Stimulated activated CD8-positive, alpha-beta memory T cell treated with anti-CD3 and anti-CD28 coated beads, Interleukin-12 subunit alpha, Interleukin-12 subunit beta, amount 100 ng/mL, for 24 hours (primary cell): ENCODE measurements around the gene RBM38.
A peak's percentile ranks its signal among the peaks of the same experiment; 100 is the strongest.
"Not testable (repeated sequence)": the region's sequence is repeated elsewhere in the genome, so short reads cannot be mapped to it uniquely, and the experiment has no call there.

ENCODE experiments used
- DNase-seq: peaks from one replicate; pipeline ENCODE4 v3.0.0-alpha.2; 2020; ENCODE audit errors: extremely low read depth

RBM38 gene

DNA sequence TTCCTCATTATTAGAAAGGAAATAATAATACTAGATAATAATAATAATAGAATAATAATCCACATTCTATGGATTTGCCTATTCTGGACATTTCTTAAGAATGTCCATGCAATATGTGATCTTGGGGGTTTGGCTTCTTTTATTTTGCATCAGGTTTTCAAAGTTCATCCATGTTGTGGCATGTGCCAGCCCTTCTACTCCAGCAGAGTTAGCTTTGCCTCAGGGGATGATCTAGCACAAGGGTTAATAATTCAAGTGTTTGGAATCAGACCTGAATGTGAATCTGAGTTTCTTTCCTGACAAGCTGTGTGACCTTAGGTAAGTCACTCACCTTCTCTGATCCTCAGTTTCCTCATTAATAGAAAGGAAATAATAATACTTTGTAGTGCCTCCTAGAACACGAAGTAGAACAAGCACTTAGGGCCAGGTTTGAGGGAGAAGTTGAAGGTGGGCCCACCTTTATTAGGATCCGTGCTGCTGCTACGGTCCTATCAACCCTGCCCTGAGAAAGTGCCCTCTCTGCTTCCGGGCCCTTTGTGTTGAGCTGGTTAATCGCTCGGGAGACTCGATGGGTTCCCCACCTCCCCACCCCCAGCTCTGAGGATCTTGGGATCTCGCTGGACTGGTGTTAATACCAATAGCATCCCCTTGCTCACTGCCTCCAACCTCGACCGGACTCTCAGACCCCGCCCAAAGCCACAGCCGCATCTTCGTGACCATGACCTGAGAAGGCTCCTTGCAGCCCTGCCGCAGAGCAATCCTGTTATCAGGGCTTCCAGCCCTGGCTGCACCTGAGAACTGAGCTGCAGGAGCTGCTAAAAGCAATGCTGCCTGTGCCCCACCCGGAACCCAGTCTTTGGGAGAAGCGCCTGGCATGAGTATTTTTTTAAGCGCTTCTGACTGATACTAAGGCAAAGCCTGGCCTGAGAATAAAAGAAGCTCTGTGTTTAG lies 26.9 kb downstream of the RBM38 start:
- no peak for DNase-seq

DNA sequence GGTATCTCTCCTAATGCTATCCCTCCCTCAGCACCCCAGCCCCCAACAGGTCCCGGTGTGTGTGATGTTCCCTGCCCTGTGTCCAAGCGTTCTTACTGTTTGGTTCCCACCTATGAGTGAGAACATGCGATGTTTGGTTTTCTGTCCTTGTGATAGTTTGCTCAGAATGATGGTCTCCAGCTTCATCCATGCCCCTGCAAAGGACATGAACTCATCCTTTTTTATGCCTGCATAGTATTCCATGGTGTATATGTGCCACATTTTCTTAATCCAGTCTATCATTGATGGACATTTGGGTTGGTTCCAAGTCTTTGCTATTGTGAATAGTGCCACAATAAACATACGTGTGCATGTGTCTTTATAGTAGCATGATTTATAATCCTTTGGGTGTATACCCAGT lies 28.3 kb downstream of the RBM38 start:
- DNase-seq = not testable (repeated sequence)

DNA sequence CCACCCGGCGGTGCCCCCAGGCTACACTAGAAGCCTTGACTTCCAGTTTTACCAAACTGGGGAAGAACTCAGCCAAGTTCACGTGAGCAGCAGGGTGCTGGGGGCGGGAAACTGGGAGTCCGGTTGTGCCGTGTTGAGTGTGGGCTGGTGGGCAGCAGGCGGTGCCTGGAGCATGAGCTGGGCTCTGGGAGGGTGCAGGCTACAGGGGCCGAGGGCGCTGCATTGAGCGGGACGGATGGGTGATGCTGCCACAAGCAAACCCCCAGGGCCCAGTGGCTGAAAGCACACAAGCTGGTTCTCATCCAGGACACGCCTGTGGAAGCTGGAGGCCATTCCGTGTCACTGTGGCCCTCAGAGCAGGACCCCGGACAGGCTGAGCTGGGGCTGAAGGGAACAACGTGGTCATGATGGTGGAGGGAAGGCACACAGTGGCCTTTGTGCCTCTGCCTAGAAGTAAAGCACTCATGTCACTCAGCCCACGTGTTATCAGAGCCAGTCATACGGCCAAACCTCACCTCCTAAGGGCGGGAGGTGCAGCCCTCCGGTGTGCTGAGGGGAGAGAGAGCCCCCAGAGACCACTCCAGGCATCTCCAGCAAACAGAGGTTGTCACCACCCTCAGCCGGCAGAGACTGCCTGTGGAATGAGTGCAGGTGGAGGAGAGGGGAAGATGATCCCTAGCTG lies 29.5 kb downstream of the RBM38 start:
- no peak for DNase-seq

DNA sequence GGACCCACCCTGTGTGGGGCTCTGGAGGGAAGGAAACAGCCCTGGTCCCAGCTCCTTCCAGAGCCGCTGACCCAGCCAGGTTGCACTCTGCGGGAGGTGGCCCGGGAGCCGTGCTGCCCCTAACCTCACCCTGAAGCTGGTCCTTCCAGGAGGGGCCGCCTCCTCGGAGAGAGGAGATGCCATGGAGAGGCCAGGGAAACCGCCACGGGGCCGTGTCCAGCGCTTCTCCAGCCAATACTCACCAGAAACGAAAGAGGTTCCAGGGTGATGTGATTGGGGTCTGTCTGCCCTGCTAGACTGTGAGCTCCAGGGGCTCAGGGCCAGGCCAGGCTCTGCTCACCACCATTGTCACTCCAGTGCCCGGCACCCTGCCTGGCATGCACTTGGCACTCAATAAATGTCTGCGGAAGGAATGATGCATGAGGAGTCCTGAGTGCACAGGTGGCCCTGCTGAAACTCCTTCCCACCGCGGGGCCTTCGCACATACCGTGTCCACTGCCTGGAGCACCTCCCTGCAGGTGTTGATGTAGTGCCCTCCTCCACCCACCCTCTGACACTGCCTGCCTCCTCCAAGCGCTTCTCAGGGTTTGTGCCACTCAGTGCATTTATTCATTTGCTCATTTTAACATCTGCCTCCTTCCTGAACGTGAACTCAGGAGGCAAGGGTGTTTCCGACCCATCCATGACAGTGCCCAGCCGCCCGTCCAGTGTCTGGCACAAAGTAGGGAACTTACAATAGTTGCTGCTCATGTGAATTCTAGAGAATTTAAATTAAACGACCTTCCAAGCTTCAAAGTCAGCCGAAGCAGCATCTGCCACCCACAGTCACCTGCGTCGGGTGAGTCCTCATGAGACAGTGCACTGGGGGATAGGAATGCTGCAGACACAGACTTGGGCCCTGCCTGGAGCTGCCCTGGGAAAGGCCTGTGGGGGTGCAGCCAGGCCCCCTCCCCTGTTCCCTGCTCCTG lies 30.3 kb downstream of the RBM38 start:
- no peak for DNase-seq

DNA sequence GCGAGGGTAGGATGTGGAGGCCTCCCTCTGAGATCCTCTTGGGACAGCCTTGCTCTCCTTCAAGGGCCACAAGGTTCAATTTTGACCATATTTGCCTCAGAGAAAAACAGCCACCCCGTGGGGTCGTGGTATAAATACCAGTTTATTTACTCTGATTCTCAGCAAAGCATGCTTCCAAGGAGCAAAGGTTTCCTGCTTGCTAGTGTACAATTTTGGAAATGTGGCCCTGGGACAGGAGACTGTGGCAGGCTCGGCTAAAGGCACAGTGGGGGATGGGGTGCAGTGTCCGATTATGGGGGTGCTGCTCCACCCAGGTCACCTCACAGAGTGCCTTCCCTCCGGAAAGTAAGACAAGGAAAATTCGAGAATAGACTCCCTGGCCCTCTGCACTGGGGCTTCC lies 31.1 kb downstream of the RBM38 start:
- no peak for DNase-seq

DNA sequence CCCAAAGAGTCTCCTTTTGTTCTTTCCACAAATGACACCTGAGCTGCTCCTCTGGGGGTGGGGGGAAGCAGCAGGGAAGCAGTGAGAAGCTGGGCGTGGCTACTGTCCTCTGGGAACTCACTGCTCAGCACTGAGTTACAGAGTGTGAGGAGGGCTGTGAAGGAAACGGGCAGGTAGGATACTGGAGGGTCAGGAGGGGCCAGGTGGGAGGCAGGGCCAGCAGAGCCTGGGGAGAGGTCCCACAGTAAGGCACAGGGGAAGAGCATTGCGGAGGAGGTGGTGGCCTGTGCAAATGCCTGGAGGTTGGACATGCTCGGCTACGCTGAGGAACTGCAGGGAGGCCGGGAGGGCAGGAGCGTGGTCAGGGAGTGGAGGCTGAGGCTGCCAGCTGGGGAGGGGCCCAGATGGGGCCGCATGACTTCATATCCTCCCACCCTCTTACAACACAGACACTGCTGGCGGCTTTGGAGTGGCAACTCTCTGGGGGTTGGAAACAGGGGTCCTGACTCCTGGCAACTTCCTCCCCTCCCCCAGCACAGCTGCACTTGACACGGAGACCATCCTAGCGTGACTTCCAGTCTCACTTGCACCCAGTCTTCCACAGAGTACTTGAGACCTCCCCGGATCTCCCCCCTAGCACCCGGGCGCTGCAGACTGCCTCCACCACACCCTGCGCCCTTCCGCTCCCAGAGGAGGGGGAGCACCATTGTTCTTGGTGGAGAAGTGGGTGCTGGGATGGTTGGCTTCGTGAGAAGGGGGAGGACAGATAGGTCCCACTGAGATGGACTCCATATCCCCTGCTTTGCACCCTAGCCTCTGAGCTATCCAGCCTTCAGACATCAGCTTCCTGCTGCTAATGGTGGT lies 34.2 kb downstream of the RBM38 start:
- DNase-seq = no peak

DNA sequence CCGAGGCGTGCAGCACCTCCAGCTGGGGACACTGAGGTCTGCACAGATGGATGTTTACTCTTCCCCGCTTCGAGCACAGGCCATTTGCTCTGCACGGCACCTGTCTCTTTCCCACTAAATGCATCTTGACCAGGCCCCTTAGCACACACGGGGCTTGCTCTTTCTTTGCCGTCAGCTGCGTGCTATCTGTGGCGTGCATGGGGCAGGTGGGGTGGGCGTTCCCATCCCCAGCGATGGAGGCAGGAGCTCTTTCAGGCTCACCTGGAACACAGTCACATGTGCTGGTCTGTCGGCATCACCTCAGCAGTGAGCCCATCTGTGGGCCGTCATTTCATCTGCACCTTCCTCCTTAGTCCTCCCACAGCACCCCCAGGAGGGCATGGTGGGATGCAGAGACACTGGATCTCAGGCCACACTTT lies 35.1 kb downstream of the RBM38 start:
- DNase-seq = no peak

DNA sequence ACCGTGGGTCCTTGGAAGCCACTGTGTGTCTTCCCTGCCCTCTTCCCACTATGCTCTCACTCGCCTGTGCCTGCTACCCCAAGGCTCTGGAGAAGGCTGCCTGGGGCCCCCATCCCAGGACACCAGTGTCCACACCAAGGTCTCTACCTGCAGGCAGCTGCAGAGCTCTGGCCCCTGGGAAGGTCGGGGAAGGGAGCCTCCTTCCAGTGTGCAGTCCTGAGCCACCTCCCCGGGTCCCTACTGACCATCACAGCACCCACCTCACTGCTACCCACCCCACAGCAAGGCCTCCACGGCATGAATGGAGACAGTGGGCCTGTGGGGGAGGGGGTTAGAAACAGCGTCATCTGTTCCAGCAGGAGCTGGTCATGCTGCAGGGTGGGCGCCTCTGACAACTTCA lies 35.6 kb downstream of the RBM38 start:
- DNase-seq = no peak

DNA sequence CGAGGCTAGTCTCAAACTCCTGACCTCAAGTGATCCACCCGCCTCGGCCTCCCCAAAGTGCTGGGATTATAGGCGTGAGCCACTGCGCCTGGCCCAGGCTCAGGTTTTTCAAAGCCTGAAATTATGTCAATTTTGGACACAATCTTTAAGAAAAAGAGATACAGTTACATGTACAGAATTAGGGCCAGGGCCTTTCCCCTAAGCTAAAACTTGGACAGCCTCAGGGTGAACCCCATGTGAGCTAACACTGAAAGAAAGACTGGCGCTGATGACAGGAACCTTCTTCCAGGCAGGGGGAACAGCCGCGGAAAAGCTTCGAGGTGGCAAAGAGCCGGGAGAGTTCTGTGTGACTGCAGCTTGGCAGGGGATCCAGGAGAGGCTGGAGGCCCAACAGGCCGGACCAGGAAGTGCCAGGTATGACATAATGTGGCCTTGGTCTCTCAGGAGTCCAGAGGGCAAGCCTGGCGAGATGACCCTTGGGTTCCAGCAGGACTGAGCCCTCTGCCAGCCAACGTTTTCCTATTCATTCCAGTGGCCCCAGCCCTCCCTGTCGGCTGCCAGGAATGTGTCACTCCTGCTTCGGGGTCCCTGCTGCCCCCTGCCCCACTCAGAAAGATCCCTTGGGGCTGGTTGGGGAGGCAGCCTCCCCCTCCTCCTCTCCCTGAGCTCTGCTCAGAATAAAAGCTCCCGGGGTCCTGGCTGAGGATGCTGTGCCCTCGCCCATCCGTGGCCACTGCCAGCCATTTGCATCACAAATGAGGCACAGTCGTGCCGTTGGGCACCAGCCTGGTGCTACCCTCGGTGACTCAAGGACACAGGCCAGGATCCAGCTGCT lies 37.3 kb downstream of the RBM38 start:
- DNase-seq = no peak

DNA sequence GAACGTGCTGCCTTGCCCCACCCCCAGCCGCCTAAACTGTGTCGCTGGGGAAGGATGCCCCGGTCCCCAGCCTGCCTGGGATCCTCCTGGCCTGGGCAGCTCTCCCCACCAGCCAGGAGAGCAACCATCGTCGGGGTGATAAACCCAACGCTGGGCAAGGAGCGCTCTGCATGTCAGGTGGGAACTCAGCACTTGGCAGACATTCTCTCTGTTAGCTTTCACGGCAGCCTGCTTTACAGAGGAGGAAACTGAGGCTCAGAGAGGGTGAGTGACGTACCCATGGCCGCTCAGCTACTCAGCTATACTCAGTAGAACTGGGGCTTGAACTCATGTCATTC lies 37.9 kb downstream of the RBM38 start:
- no peak for DNase-seq

DNA sequence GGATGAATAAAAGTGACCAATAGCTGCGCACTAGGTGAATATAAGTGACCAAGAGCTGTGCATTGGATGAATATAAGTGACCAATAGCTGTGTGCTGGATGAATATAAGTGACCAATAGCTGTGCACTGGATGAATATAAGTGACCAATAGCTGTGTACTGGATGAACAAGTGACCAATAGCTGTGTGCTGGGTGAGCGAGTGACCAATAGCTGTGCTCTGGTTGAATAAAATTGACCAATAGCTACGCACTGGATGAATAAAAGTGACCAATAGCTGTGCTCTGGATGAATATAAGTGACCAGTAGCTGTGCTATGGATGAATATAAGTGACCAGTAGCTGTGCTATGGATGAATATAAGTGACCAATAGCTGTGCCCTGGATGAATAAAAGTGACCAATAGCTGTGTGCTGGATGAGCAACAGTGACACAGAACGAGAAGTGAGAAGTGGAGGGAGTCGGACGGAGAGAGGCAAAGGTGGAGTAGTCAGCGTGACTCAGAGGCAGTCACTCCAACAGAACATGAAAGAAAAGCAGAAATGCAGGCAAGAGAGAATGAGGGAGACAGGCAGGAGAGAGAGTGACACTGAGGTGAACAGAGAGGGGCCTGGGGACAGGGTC lies 38.5 kb downstream of the RBM38 start:
- no peak for DNase-seq

DNA sequence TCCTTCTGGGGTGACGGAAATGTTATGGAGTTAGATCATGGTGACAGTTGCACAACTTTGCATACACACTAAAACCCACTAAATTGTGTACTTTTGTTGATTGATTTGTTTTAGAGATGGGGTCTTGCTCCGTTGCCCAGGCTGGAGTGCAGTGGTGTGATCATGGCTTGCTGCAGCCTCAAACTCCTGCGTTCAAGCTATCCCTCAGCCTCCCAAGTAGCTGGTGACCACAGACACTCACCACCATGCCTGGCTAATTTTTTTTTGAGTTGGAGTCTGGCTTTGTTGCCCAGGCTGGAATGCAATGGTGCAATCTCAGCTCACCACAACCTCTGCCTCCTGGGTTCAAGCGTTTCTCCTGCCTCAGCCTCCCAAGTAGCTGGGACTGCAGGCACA lies 39.0 kb downstream of the RBM38 start:
- DNase-seq = not testable (repeated sequence)

DNA sequence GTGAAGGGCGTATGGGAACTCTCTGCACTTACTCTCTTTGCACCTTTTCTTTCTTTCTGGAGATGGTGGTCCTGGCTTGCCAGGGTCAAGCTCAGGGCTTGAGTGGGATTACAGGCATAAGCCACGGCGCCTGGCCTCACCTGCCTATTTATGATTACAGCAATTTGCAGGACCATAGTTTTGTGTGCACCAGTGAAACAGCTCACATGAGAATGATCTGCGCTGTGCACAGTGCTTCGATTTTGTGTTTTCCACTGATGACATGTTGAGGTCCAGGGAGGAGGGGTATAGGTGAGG lies 40.3 kb downstream of the RBM38 start:
- DNase-seq = no peak

DNA sequence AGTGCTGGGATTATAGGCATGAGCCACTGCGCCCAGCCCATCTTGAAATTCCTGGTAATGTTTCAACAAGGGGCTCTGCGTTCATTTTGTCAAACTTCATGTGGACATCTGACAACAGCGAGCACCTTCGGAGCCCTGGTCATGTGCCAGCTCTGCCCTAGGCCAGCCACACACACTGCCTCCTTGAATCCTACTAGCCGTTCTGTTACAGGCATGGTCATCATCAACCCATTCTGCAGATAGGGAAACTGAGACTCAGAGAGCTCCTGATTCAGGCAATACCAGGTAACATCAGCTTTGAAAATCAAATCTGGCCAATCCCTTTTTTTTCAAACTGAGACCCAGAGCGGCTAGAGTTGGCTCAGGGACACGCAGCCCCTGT lies 41.3 kb downstream of the RBM38 start:
- DNase-seq = no peak

DNA sequence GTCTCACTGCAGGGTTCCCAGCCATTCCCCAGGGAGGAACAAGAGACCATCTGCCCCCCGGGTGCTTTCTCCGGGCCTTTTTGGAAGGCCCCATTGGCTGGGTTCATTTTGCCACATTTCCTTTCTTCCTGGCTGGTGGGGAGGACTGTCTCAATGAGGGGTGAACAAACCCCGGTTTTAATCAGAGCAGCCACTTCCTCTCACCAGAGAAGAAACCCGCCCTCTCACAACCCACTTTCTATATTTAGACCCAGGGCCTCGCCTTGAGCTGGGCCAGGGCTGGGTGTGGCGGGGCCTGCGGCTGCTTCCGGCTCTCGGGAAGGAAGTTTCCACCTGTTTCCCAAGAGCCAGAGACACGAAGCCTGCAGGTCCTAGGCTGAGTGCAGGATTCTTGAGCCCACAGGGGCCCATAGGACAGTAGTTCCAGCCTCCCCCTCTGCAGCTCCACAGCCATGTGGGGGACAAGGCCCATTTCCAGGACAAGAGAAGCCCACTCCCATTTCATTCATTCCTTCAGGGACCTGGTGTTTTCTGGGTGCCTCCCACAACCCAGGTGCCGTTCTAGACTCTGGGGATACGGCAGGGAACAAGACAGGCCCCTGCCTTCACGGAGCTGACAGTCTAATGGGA lies 41.8 kb downstream of the RBM38 start:
- peak; percentile 31 for DNase-seq

DNA sequence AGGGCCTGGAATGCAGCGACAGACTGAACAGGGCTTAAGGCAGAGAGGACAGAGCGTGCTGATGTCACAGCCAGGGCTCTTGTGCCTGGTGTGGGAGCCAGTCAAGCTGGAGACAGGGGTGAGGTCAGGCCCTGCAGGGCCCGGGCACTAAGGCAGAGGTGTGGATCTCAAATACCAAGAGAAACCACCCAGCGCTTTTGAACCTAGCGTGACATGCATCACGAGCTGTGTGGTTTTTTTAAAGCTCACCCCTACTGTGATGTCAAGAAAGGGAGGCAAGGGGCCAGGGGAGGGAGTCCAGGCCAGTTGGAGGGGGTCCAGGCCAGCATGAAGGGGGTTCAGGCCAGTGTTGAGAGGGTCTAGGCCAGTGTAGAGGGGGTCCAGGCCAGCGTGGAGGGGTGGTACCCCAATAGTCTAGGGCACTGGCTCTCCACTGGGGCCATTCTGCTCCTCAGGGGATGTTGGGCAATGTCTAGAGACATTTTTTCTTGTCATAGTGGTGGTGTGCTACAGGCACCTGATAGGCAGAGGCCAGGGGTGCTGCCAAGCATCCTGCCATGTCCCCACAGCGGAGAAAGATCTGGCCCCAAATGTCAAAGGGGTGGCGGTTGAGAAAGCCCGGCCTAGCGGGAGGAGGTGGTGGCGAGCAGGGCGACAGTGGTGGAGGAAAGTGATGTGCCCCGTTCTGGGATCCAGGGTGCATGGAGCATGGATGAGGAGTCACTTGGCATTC lies 42.6 kb downstream of the RBM38 start:
- no peak for DNase-seq

DNA sequence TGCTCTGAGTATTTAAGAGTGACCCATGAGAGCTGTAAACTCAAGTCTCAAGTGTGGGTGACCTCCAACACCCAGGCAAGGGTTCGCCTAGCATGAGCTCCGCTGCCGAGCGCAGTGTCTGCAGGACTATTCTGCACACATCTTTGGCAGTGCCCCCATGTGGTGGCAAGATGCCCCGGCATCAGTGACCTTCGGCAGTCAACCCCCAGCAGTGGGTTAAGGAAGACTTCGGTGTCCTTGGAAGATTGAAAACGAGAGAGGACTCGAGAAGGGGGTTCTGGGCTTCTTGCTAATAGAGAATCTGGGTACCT lies 43.1 kb downstream of the RBM38 start:
- no peak for DNase-seq

DNA sequence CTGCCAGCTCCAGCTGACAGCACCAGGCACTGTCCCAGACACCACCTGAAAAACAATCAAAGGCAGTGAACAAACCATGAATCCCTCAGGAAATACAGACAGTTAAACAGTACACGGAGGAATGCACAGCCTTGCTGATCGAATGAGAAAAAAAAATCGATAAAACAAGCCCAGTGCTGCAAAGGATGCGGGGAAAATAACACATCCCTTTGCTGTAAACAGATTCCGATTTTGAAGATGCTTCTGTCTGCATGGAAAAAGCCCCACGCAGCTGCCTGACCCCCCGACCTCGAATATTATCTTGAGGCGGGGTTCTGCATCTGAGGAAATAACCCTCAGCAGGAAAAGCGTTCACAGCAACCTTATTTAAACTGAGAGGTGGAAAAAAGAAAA lies 43.9 kb downstream of the RBM38 start:
- DNase-seq = no peak
